Stimulated activated CD8-positive, alpha-beta memory T cell treated with anti-CD3 and anti-CD28 coated beads, Interleukin-2, amount 100 ng/mL, for 1 hour (primary cell): Measurements from ENCODE around the gene SMIM45.

Experiments
- DNase-seq, 2 donors: peaks; one replicate each; pipeline ENCODE4 v3.0.0-alpha.2; 2020; ENCODE audit warnings: low read depth in 2 of 2

Gene SMIM45

DNA sequence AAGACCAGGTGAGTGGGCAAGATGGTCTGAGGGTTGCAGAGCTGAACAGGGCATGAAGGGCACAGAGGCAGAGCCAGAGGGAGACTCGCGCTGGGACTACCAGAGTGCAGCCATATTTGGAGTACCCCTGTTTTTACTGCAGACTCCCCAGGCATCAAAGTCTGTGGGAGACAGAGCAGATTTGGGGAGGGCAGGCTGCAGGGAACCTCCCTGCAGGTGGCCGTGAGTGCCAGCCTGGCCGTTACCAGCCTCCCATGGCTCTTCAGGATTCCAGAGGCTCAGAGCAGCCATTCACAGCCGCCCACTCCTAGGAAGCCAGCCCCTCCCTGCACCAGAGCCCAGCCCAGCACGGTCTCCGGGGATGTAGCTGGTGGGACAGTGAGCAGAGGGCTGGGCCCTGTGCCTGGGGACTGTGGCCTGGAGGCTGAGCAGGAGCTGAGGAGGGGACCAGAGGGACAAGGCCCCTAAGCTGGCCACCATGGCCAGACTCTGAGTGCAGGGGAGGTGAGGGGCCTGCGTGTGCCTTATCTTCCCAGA is 17.2 kb downstream of the SMIM45 start, which contains the start of gene SEPTIN3:
Gene SEPTIN3, plus strand, starts transcription at position 334 of the 537 bp plus-strand sequence. CDS start 2,050 bp downstream, outside the sequence.
- DNase-seq, result no peak

DNA sequence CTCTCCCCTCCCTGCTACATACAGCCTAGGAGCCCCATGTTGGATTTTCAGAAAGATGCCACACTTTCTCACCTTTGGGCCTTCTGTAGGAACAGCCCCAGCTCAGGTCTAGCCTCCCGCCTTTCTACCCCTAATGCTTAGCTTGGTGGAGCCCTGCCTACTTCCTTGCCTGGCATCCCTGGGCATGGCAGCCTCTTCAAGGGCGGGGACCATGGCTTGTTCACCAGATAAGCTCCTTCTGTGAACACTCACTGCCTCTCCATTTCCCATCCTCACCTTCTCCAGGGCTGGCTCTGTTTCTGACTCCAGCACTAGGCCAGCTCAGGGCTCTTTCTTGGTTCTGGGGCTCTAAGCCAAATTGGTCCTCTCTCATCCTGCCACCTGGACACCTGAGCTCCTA is 18.7 kb downstream of the SMIM45 start:
- no peak for DNase-seq

DNA sequence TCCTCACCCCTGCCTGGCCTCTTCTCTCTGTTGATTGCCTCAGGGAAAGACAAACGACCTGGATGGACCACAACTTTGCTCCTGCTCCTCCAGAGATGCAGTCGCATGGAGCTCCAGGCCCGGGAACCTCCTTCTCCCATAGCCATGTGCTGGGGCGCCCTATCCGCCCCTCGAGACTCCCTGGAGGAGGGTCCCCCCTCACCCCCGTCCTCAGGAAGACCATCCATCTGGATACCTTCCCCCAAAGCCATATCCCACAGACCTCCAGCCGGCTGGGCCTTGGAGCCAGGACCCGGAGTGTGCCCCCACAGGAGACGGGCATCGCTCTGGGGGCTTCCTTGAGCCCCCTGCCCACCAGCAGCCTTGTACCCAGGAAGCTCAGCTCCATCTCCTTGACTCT is 19.5 kb downstream of the SMIM45 start:
- DNase-seq, result no peak

DNA sequence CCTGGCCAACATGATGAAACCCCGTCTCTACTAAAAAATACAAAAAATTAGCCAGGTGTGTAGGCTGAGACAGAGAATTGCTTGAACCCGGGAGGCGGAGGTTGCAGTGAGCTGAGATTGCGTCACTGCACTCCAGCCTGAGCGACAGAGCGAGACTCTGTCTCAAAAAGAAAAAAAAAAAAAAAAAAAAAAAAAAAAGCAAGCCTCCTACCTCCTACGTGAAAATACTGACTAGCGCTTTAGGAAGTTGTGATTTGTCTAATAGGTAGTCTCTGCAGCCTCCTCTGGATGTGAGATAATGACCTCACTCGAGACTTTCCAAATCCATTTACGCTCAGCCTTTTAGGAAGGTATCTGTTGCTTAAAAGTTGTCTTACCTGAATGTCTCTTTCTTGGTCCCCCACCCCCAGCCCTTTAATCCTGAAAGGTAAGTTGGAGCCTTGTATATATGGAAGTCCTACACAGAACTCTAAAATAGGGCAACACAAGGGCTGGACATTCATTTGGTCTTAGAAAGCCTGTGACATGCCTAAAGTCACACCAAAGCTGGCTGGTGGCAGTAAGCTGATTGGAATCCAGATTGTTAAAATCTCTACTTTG is 22.8 kb downstream of the SMIM45 start:
- no peak for DNase-seq

DNA sequence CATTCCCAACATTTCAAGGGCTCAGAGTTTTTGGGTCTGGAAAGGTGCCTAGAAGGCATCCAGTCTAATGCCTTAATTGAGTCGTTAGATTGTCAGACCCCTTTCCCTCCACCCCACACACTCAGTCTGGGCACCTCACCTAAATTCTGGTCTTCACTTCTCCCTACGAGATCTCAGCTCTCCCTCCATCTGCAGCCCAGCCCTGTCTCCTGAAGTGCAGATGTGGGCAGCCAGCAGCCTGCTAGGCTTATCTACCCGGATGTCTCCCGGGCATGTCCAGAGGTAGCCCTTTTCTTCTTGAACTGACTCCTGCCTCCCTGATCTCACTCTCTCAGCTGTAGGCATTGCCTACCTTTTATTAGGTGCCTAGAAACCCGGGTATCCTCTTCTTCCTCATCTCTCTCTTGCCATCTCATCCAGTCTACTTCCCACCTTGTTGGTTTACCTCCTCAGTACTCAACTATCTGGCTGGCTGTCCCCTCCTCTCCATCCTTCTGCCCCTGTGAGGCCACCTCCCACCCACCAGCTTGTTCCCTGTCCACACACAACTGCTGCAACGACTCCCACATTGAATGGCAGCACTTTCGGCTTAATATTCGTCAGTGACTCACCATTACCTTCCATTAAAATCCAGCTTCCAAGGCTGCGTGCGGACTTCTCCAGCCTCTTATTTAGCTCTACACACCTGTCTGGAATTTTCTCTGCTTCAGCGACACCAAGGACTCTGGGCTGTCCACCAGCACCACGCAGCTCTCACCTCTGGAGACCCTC is 23.5 kb downstream of the SMIM45 start:
- DNase-seq, result no peak

DNA sequence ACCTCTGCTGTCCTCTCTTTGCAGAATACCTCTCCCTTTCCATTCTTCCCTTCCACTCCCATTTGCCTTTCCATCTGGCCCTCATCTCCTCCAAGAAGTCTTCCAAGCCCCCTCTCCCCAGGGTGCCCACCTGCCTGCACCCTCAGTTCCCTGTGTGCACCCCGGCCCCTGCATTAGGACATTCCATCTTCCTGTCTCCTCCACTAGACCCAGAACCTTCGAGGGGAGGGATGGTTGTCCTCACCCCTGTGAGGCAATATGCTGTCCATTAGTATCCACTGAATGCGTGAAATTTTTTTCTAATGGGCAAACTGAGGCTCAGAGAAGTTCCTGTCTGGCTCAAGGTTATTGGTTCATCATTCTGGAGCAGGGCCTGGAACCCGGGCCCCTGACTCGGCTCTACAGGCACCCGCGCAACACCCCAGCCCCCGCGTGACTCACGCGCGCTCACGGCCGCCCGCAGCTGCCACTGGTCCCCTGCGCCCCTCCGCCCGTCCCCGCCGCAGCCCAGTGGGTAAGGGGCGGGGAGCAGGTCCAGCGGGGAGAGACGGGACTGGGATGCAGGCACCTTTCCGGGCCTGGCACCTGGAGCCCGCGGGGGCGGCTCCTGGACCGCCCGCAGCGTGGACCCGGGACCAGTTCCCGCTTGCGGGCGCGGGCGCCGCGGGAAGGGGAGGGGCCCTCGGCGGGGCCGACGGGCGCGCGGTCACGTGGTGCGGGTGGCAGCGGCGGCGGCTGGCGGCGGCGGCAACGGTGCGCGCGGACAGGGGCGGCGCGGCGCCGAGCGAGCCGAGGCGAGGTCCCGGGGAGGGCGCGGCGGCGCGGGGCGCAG is 24.3 kb downstream of the SMIM45 start:
- no peak for DNase-seq

DNA sequence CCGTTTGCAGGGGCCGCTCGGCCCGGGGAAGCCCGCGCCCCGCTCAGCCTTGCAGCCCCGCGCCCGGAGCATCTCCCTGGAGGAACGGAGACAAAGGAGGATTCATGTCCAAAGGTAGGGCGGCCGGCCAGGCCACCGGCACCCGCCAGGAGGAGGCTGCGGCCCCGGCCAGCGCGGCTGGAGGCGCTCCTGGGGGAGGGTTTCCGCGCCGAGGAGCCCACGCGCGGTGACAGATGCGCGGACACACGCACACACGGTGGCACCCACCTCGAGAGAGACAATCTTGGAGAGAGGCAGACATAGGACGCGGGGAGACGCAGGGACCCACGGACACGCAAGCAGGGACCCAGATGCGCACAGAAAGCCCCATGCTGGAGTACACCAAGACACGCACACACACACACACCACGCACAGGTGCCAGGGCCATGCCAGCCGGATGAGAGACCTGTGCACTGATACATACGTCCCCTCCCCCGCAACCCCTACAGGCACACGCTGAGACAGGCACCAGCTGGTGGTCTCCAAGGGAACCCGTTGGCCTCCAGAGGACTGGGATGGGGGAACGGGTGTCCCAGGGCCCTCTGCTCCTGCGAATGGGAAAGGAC is 25.1 kb downstream of the SMIM45 start:
- DNase-seq, result no peak

DNA sequence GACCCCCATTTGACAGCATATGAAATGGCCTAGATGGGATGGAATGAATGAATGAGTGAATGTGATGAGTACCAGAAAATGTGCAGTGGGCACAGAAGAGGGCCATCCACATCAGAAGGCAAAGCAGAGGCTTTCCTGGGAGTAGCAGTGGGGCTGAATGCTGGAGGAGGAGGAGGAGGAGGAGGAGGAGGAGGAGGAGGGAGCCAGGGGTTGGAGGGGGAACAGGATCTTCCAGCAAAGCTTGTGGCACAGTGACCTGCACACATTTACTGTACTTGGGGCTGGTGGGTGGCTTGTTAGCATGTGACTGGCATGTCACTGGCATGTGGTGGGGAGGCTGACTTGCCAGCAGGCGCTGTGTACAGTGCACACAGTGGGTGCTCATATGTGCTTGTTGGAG is 26.8 kb downstream of the SMIM45 start:
- no peak for DNase-seq

DNA sequence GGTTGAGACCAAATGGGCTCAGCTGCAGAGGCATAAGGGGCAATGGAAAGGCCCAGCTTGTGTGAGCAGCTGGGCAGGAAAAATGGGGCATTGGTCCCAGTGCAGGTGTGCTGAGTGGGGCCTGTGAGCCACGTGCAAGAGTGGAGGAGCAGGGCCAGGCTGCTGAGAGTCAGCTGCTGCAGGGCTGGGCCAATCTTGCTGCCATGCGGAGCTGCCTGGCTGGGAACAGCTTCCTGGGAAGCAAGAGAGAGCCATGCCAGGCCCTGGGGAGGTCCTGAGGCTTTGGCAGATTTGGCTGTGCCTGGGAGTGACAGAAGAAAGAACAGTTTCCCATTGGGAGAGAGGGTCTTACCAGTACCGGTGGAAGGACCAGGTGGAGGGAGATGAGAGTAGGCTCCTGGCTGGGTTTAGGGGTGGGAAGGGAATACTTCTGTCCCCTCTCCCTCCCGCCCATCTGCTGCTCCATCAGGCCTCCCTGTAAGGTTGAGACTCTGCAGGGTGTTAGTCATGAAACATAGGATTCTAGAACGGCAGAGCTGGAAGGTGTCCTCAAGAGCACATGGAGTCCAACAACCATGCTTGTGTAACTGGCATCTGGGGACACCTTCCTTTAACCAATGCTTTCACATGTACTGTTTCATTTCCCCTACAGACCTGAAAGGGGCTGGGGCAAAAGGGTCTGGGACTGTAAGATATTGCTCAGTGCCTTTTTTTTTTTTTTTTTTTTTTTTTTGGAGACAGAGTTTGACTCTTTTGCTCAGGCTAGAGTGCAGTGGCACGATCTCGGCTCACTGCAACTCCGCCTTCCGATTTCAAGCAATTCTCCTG is 27.7 kb downstream of the SMIM45 start:
- no peak for DNase-seq

DNA sequence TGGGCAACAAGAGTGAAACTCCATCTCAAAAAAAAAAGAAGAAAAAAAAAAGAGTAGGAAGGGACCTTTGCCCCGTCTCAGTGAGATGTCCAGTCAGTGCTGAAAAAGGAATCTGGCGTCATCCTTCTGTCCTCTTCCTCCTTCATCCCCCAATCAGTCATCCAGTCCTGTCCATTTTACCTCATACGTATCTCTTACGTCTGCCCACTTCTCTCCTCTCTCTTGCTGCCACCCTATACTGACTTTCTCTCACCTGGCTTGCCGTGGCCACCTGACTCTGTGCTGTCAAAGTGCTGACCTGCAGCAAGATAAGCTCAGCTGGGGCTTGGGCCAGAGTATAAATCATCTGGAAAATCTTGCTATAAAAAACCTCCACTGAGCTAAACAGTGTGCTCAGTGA is 30.9 kb downstream of the SMIM45 start:
- no peak for DNase-seq

DNA sequence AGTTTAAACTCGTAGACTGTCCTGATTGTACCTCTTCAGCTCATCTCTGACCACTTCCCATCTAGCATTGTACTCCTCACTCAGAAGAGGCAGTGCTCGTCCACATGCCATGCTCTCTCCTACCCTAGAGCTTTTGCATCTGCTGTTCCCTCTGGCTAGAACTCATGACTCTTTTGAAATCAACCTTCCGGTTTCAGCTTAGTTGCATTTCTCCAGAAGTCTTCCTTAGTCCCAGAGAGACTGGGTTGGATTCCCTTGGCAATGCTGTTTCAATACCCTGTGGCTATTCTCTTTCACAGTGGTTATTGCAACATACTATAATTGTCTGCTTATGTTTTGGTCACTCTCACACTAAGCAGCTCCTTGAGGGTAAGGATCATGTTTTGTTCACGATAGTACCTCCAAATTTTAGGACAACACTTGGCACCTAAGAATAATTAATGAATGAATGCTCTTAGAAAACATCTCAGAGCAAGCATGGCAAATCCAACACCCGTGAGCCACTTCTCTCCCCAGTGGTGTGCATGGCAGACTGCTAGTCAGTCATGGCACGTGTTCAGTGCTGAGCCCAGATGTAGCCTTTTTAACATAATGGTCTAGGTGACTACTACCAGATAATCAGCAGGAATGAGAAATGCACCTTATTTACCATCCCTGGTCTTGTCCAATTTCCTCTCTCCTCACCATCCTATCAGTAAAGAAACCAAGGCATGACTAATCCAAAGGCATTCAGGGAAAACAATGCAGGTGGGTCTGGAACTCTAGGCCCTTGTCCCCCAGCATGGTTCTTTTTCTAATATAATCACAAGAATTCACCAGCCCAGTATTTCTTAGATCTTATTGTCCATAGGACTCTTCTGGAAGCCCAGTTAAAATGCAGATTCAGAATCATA is 31.8 kb downstream of the SMIM45 start:
- no peak for DNase-seq

DNA sequence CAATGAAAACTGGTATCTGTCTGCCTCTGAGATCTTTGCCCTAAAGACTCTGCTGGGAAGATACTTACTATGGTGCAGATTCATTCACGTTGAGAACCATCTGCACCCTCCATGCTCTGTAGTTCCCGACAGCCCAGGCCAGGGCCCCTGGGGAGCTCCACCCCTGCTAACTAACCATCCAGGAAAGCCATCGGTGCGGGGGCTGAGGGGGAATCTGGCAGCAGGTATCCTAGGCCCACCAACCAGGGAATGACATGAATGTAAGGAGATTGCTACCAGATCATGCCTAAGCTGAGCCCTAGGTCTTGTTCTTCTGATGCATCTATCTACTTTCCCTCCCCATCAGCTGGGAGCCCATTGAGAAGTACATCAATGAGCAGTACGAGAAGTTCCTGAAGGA is 35.3 kb downstream of the SMIM45 start:
- DNase-seq, result no peak

DNA sequence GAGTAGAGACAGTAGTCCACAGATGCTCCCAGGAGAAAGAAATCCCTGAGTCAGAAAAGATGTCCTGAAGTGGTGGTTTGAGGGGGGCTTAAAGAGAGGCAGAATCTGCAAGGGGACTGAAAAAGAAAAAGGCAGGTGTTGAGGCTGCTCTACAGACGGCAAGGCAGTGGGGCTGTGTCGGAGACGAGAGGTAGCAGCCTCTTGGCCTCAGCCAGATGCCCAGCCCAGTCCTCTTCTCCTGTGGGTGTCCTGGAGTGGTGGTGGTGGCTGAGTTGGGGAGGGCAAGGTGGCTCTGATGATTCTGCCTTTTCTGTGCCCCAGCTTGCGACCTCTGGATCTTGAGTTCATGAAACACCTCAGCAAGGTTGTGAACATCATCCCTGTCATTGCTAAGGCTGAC is 37.3 kb downstream of the SMIM45 start:
- no peak for DNase-seq

DNA sequence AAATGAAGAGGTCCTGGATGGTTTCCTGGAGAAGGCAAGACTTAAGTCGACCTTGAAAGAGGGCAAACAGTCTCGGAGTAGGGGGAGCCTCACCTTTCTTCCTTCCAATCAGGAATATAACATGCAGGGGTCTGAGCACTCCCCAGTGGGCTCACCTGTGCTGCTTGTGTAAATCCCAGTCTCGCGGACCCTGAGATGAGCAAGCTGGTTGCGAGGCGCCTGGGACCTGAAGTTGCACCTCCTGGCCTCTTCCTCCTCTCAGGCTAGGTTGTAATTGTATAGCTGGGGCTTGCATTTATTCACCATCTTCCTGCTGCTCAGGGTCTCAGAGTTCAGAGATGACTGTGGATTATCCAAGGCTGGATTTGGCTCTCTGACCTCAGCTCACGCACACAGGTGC is 39.2 kb downstream of the SMIM45 start:
- DNase-seq, result no peak

DNA sequence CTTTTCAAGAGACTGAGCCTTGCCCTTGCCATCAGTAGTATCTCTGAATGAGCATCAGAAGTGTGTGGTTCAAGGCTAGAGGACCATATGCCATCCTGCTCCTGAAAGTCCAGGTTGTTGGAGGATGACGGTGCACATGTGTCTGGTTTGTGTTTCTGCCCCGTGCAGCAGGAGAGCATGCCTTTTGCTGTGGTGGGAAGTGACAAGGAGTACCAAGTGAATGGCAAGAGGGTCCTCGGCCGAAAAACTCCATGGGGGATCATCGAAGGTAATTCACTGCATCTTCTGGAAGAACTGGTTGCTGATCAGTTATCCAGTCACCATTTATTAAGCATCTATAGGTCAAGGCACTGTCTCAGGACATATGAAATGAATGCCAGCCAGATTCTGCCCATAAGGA is 40.5 kb downstream of the SMIM45 start:
- DNase-seq, result no peak

DNA sequence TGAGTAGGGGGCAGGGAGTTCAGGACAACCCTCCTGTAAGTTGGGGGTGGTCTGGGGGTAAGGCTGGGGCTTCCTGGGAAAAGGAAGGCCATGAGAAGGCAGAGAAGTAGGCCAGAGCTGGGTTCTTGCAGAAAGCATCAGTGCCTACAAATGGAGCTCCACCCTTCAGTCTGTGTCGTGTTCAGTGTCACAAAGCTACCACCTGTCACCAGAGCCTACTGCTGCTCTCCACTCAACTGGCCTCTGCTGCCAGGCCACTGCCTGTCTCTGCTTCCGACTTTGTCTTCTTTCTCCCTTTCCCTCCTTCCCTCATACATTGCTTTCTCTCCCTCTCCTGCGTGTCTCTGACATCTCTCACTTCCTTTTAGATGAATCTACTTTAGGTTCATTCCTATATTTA is 43.3 kb downstream of the SMIM45 start:
- no peak for DNase-seq

DNA sequence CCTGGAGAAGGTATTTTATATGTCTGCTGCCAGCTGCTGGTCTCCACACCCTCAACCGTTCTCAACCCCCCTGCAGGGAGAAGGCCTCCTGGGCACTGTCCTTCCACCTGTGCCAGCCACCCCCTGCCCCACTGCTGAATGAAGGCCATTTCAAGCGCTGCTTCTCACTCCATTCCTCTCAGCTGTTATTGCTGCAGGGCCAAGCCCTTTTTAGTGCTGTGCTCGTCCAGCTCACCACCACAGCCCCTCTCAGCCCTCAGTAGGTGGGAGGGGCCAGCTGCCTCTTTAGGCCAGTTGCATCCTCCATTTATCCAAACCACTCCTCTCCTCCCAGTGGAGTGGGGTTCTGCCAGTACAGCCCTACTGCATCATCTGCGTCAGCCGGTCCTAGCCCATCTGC is 44.9 kb downstream of the SMIM45 start:
- DNase-seq, result no peak

DNA sequence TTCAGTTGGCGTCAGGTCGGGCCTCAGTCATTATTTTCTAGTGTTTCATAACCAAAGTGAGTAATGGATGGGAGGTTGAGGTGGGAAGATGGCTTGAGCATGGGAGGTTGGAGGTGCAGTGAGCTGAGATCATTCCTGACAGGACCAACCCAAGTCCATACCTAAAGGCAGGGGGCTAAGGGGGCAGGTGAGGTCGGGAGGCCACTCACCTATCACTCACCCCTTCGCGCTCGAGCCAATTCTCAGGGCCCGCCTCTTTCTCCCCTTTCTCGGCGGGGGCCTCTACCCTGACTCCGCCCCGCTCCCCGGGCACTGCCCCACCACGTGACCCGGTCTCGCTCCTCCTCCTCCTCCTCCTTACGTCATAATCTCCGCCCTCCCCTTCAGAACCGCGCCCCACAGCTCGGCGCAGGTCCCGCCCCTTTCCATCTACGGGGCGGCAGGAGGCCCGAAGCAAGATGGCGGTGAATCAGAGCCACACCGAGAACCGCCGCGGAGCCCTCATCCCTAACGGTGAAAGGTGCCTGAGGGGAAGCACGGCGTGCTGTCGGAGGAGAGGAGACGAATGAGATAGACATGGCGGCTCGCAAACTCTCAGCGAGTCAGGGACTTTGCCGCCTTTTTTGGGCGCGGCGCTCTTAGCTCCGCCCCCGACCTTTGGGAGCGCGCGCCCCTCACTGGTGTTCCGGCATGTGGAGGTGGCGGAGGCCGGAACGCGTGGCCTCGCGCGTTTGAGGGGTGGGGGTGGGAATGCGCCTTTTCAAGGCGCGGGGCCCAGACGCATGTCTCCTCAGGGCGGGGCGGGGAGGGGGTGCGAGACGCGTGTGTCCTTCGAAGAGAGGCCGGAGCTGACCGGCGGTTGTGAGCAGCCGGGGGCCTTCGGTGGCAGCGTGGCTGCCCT is 46.7 kb downstream of the SMIM45 start, which contains the start of gene WBP2NL:
Gene WBP2NL, plus strand, starts transcription at position 428 of the 901 bp plus-strand sequence. Its CDS starts 31 bp downstream, at position 459.
- peak; percentile 73 to 85 for DNase-seq

DNA sequence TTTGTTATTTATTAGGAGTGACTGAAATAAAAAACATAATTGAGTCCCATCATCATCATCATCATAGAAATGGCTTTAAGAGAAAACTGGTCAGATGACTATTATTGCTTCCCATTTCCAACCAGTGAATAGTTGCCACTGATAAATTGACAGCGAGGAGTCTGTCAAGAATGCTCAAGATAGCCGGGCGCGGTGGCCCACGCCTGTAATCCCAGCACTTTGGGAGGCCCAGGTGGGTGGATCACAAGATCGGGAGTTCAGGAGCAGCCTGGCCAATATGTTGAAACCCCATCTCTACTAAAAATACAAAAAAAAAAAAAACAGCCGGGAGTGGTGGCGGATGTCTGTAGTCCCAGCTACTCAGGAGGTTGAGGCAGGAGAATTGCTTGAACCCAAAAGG is 48.5 kb downstream of the SMIM45 start:
- DNase-seq, result no peak
